Stimulated activated naive CD8-positive, alpha-beta T cell treated with anti-CD3 and anti-CD28 coated beads, Interleukin-15, Interleukin-2, amounts not matched to agents 100 ng/mL and 50 ng/mL, for 24 hours (primary cell): ENCODE data around the gene SLC44A2.

Source experiments
- H3K27ac Mint-ChIP-seq: one replicate; pipeline ENCODE4 v1.8.0; 2021; ENCODE audit warnings: mild to moderate bottlenecking, mixed read lengths
- H3K27me3 Mint-ChIP-seq: one replicate; pipeline ENCODE4 v1.8.0; 2021; ENCODE audit warnings: mixed read lengths
- H3K36me3 Mint-ChIP-seq: one replicate; pipeline ENCODE4 v1.8.0; 2021; ENCODE audit warnings: low read depth, mixed read lengths
- H3K4me1 Mint-ChIP-seq: one replicate; pipeline ENCODE4 v1.8.0; 2021; ENCODE audit warnings: low read depth, mixed read lengths
- H3K4me3 Mint-ChIP-seq: one replicate; pipeline ENCODE4 v1.8.0; 2021; ENCODE audit warnings: mild to moderate bottlenecking, mixed read lengths
- H3K9me3 Mint-ChIP-seq: one replicate; pipeline ENCODE4 v1.8.0; 2021; ENCODE audit warnings: mixed read lengths

SLC44A2 gene

DNA sequence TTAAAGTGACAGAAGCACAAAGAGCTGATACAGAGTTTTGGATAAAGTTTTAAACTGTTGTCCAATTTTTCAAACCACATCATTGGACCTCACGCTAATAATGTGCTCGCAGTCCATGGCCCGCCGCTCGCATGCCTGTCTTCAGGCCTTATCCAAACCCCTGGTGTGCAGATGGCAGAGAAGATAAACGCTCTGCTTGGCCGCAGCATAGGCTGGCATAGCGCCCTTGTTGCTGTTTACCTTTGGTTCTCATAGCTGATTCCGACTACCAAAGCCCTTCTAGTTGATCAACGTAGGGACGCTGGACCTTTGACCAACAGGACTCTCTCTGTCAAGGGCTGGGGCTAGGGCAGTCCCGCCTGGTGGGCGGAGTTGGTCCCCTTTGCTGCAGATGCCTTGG lies 52.4 kb downstream of the SLC44A2 start:
- H3K36me3 Mint-ChIP-seq = peaks cover 81% of the 10 kb centered on the region
- no peak overlapping the region for H3K27ac Mint-ChIP-seq
- no peaks in the 10 kb centered on the region for H3K9me3 Mint-ChIP-seq
- no peaks in the 10 kb centered on the region for H3K27me3 Mint-ChIP-seq
- H3K4me1 Mint-ChIP-seq = no peaks in the 10 kb centered on the region
- no peak overlapping the region for H3K4me3 Mint-ChIP-seq

DNA sequence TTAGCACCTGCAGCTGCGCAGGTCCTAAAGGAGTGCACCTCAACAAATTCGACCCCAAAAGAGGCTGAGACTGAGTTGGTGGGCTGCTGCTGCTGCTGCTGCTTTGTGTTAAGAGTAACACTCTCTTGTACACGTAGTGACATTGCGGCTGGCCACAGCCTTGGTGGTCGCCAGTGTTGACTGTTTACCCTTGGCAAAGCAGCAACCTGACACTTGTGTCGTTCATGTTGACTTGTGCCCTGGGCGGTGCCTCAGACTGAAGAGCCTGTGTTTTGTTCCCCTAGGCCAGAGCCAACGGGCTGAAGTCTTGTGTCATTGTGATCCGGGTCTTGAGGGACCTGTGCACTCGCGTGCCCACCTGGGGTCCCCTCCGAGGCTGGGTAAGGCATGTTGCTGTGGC lies 53.5 kb downstream of the SLC44A2 start:
- Mint-ChIP-seq H3K4me3 (no peak overlapping the region), H3K9me3 (no peaks in the 10 kb centered on the region), H3K36me3 (peaks cover 78% of the 10 kb centered on the region), H3K27ac (no peak overlapping the region), H3K27me3 (no peaks in the 10 kb centered on the region), H3K4me1 (no peaks in the 10 kb centered on the region)

DNA sequence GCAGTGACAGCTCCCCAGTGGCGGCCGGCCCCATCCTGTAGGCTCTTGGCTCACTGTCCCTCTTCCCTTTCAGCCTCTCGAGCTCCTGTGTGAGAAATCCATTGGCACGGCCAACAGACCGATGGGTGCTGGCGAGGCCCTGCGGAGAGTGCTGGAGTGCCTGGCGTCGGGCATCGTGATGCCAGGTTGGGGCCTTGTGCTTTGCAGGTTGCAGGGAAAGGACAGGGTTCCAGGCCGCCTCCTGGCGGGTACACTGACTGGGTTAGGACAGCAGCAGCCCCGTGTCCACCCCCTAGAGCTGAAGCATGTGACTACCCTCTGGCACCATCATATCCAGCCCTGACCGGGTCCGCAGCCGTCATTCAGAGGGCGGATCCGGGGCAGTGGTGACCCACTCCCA lies 54.4 kb downstream of the SLC44A2 start:
- Mint-ChIP-seq H3K9me3 (no peaks in the 10 kb centered on the region), H3K4me3 (no peak overlapping the region), H3K36me3 (peaks cover 80% of the 10 kb centered on the region), H3K4me1 (no peaks in the 10 kb centered on the region), H3K27ac (no peak overlapping the region), H3K27me3 (no peaks in the 10 kb centered on the region)

DNA sequence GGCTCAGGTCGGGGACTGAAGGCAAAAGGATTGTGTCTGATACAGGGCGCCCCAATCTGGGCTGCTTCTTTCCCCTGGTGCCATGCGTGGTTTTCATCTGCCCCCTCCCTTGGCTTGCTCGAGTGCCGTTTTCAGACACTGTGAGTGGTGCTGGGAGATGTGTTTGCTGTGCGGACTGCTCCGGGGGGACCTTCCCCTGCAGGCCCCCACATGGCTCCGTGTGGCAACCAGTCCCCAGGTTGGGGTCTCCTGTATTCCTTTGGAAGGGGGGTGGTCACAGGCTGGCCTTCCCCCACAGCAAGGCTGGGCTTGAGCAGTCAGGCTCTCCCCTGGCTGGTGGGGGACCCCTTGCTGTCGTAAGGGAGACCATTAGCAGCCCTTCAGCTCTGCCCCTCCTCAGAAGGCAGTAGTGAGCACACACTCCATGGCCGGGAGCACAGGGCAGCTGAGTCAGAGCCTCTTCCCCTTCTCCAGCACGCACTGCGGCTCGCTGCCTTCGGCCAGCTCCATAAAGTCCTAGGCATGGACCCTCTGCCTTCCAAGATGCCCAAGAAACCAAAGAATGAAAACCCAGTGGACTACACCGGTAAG lies 55.3 kb downstream of the SLC44A2 start:
- no peaks in the 10 kb centered on the region for H3K27me3 Mint-ChIP-seq
- peaks cover 78% of the 10 kb centered on the region for H3K36me3 Mint-ChIP-seq
- H3K9me3 Mint-ChIP-seq = no peaks in the 10 kb centered on the region
- H3K4me3 Mint-ChIP-seq = no peak overlapping the region
- peak overlapping the region; percentile 58 for H3K27ac Mint-ChIP-seq
- no peaks in the 10 kb centered on the region for H3K4me1 Mint-ChIP-seq

DNA sequence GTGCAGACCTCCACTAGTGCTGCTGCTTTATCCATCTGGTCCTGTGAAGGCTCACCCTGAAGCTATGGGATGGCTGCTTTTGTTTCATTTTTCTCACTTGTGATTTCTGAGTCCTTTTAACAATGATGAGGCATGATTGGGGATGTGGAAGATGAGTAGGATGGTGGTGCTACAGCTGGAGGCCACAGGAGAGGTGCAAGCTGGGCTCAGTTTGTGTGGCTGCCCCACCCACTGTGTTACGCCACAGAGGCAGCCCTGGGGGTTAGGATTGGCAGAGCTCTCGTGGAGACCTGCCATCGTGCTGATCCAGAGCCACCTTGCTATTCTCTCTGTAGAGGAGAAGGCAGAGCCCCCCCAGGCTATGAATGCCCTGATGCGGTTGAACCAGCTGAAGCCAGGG lies 56.3 kb downstream of the SLC44A2 start:
- no peak overlapping the region for H3K27ac Mint-ChIP-seq
- no peaks in the 10 kb centered on the region for H3K27me3 Mint-ChIP-seq

DNA sequence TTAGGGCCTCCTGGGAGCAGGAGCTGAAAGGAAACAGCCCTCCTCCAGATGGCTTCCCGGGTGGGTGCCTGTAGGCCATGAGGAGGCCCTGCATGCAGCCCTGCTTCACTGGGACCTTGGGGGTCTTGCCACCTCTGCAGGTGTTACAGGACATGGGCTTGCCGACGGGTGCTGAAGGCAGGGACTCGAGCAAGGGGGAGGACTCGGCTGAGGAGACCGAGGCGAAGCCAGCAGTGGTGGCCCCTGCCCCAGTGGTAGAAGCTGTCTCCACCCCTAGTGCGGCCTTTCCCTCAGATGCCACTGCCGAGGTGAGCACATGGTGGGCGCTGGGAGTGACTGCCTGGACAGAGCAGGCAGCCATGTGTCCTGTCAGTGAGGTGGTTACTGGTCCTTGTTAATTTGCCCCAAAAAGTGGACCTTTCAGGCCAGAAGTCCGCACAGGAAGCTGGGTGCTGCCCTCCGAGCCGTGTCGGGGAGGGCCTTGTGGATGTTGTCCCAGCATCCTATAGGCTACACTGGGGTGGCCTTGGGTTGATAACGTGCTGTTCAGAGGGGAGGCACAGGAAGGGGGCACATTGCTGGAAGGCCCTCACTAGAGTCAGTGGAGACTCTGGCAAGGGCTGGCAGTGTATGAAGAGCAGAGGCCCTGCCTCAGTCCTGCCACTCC lies 57.2 kb downstream of the SLC44A2 start:
- Mint-ChIP-seq H3K27ac (no peak overlapping the region), H3K4me1 (no peaks in the 10 kb centered on the region), H3K9me3 (no peaks in the 10 kb centered on the region), H3K36me3 (peaks cover 67% of the 10 kb centered on the region), H3K27me3 (no peaks in the 10 kb centered on the region), H3K4me3 (no peak overlapping the region)

More for the DNA sequence above, 56.3 kb downstream of the SLC44A2 start:
- H3K4me3 Mint-ChIP-seq = peak overlapping the region; percentile 4
- no peaks in the 10 kb centered on the region for H3K9me3 Mint-ChIP-seq
- peaks cover 73% of the 10 kb centered on the region for H3K36me3 Mint-ChIP-seq
- H3K4me1 Mint-ChIP-seq = no peaks in the 10 kb centered on the region

DNA sequence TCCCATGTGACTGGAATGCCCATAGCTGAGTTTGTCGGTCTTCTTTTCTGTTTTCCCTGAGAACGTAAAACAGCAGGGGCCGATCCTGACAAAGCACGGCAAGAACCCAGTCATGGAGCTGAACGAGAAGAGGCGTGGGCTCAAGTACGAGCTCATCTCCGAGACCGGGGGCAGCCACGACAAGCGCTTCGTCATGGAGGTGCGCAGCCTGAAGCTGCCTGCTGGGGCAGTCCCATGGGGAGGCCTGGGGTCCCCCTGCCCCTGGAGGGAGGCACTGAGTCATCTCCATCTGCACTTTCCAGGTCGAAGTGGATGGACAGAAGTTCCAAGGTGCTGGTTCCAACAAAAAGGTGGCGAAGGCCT lies 57.7 kb downstream of the SLC44A2 start:
- no peaks in the 10 kb centered on the region for H3K9me3 Mint-ChIP-seq
- no peak overlapping the region for H3K27ac Mint-ChIP-seq
- no peak overlapping the region for H3K4me3 Mint-ChIP-seq
- H3K27me3 Mint-ChIP-seq = no peaks in the 10 kb centered on the region
- H3K36me3 Mint-ChIP-seq = peaks cover 67% of the 10 kb centered on the region
- H3K4me1 Mint-ChIP-seq = no peaks in the 10 kb centered on the region

DNA sequence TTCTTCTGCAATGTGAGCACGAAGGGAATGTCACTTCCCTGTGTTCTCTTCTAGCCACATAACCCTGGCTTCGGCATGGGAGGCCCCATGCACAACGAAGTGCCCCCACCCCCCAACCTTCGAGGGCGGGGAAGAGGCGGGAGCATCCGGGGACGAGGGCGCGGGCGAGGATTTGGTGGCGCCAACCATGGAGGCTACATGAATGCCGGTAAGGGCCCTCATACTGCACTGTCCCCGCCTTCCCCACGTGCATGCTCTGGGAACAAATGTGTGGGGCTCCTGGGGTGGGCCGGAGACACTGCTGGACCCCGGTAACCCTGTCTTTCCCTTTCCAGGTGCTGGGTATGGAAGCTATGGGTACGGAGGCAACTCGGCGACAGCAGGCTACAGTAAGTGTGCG lies 58.2 kb downstream of the SLC44A2 start:
- H3K4me3 Mint-ChIP-seq = no peak overlapping the region
- no peaks in the 10 kb centered on the region for H3K27me3 Mint-ChIP-seq
- H3K27ac Mint-ChIP-seq = no peak overlapping the region
- H3K4me1 Mint-ChIP-seq = no peaks in the 10 kb centered on the region
- H3K9me3 Mint-ChIP-seq = no peaks in the 10 kb centered on the region
- H3K36me3 Mint-ChIP-seq = peaks cover 65% of the 10 kb centered on the region

DNA sequence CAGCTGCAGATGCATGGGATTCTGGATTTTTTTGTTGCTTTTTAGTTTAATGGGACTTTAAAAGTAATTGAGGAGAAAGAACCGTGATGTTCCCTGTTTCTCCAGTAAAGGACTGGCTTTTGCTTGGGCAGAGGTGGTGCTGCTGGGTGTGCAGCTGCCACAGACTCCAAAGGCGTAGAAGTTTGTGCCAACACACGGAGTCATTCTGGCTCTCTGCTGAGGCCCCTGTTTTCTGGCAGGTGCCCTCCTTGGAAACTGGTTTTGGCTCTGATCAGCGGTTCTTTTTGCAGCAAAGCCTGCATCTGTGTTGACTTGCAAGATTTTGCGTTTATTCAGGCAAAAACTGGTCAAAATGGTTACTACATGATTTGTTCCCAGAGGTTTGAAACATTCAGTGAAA lies 59.9 kb downstream of the SLC44A2 start:
- H3K27me3 Mint-ChIP-seq = no peaks in the 10 kb centered on the region
- peaks cover 62% of the 10 kb centered on the region for H3K36me3 Mint-ChIP-seq
- no peak overlapping the region for H3K4me3 Mint-ChIP-seq
- H3K4me1 Mint-ChIP-seq = no peaks in the 10 kb centered on the region
- H3K9me3 Mint-ChIP-seq = no peaks in the 10 kb centered on the region
- H3K27ac Mint-ChIP-seq = no peak overlapping the region

DNA sequence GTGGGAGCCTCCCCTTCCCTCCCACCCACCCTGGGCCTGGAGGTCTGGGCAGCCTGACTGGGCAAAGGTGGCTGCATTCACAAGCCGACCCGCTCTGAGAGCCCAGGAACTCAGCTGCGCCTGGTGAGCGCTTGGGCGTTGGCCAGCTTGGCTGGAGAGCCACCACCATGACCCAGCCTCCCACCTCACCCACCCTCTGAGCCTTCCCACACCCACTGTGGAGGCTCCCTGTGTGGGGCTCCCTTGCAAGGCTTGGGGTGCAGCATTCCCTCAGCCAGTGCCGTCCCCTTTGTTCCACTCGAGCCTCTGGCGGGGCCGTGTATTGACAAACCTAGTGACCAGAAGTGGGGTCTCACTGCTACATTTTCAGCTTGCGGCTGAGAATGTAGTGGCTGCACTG lies 60.8 kb downstream of the SLC44A2 start:
- Mint-ChIP-seq H3K27ac (no peak overlapping the region), H3K36me3 (peaks cover 64% of the 10 kb centered on the region), H3K4me3 (no peak overlapping the region), H3K4me1 (no peaks in the 10 kb centered on the region), H3K9me3 (no peaks in the 10 kb centered on the region), H3K27me3 (no peaks in the 10 kb centered on the region)

DNA sequence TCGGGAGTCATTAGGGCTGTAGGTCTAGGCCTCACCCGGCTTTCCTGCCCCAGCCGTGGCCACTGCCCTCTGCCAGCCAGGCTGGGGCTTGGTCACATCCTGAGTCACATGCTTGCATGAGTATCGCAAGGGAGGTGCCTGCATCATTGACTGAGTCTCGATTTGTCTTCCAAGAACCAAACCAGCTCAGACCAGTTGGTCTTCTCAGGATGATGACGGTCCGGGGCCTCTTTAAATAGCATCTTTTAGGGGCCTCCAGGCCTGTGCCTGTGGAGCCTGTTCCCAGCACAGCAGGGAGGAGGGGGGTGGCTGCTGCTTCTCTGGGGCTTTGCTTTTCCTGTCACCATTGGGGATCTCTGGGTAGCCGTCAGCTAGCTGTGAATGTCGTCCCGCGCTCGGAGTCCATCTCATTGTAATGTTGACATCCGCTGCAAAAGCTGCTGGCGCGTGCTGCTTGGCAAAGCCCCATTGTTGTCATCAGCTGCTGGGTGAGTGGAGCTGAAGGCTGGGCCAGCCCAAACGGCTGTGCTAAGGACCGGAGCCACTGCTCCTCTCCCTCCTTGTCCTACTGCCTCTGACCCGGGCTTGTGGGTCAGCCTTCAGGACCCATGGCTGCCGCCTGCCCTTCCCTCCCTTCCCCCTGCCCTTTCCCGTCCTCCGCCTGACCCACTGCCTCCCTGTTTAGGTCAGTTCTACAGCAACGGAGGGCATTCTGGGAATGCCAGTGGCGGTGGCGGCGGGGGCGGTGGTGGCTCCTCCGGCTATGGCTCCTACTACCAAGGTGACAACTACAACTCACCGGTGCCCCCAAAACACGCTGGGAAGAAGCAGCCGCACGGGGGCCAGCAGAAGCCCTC lies 61.5 kb downstream of the SLC44A2 start:
- no peaks in the 10 kb centered on the region for H3K27me3 Mint-ChIP-seq
- no peak overlapping the region for H3K27ac Mint-ChIP-seq
- H3K4me1 Mint-ChIP-seq = no peaks in the 10 kb centered on the region
- H3K4me3 Mint-ChIP-seq = no peak overlapping the region
- no peaks in the 10 kb centered on the region for H3K9me3 Mint-ChIP-seq
- peaks cover 63% of the 10 kb centered on the region for H3K36me3 Mint-ChIP-seq

DNA sequence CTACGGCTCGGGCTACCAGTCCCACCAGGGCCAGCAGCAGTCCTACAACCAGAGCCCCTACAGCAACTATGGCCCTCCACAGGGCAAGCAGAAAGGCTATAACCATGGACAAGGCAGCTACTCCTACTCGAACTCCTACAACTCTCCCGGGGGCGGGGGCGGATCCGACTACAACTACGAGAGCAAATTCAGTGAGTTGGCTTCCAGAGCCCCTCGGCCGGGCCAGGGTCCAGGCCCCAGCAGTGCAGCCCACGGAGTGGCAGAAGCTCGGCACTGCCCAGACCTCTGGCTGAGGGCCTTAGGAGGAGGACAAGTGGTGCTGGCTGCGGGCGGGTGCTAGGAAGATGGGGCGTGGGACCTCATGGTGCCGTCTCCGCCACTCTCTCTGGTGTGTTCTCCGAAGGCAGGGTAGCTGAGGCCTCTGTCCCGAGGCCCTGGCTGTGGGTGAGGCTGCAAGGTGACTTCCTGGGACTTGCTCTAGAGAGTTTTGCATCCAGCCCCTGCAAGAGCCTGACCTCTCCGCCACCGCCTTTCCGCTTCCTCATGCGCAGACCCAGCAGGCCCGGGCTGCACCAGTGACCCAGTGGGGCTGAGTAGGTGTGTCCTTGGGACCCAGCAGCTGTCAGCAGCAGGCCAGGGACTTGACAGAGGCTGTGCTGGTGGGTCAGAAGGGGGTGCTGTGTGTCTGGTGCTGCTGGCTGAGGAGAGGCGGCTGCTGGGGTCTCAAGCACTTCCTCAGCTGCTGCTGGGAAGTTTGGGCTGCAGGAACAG lies 62.4 kb downstream of the SLC44A2 start:
- Mint-ChIP-seq H3K9me3 (no peaks in the 10 kb centered on the region), H3K27me3 (no peaks in the 10 kb centered on the region), H3K27ac (no peak overlapping the region), H3K4me3 (no peak overlapping the region), H3K36me3 (peaks cover 64% of the 10 kb centered on the region), H3K4me1 (no peaks in the 10 kb centered on the region)

DNA sequence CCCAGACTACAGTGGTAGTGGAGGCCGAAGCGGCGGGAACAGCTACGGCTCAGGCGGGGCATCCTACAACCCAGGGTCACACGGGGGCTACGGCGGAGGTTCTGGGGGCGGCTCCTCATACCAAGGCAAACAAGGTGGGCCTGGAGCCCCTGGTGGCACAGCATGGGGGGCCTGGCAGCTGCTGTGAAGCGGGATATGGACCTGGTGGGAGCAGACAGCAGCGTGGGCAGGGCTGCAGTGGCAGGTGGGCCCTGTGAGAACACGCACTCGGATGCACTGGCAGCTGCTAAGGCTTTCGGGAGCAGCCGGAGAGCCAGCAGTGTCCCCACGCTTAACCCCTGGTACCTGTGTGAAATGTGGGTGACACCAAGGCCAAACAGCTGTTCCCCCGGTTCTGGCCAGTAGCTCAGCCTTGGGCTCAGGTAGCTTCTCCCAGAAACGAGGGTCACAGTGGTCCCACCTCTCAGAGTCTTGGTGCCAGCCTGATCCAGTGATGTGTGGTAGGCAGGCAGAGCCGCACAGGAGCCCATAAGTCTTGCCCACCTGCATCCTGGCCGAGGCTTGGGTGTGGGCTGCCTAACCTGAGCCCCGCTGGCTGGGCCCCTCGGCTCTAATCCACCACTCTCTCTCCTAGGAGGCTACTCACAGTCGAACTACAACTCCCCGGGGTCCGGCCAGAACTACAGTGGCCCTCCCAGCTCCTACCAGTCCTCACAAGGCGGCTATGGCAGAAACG lies 63.4 kb downstream of the SLC44A2 start:
- no peak overlapping the region for H3K4me3 Mint-ChIP-seq
- H3K36me3 Mint-ChIP-seq = peaks cover 57% of the 10 kb centered on the region
- no peaks in the 10 kb centered on the region for H3K27me3 Mint-ChIP-seq
- no peak overlapping the region for H3K27ac Mint-ChIP-seq
- H3K4me1 Mint-ChIP-seq = no peaks in the 10 kb centered on the region
- H3K9me3 Mint-ChIP-seq = no peaks in the 10 kb centered on the region

DNA sequence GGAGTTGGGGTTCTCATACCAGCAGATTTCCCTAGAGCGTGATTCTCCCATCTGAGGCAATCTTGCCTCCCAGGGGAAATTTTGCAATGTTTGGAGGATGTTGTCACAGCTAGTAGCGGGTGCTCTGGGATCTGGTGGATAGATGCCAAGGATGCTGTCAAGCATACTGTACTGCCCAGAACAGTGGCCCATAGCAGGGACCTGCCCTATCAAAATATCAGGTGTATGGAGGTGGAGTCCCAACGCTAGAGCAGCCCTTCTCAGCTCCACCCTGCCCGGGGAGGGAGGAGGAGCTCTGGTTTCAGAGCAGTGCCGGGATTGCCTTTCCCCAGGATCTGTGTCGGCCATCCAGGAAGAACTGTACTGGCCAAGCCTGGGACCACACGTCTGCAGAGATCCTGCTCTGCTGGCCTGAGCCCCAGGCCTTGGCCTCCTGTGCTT lies 65.0 kb downstream of the SLC44A2 start:
- Mint-ChIP-seq H3K4me3 (no peak overlapping the region), H3K36me3 (peaks cover 43% of the 10 kb centered on the region), H3K27ac (no peak overlapping the region), H3K4me1 (peaks cover 8% of the 10 kb centered on the region), H3K27me3 (no peaks in the 10 kb centered on the region), H3K9me3 (no peaks in the 10 kb centered on the region)
